SK-N-DZ (cell line): ENCODE results near the gene CILP2.

Experiments used
- DNase-seq: peaks from one replicate; pipeline ENCODE4 v3.0.0-alpha.2; 2015; ENCODE audit warnings: low spot score

The CILP2 gene

GRCh38 chr19:19529783-19530422 is 8.2 kb upstream of the CILP2 start:
- DNase-seq = no peak

DNA sequence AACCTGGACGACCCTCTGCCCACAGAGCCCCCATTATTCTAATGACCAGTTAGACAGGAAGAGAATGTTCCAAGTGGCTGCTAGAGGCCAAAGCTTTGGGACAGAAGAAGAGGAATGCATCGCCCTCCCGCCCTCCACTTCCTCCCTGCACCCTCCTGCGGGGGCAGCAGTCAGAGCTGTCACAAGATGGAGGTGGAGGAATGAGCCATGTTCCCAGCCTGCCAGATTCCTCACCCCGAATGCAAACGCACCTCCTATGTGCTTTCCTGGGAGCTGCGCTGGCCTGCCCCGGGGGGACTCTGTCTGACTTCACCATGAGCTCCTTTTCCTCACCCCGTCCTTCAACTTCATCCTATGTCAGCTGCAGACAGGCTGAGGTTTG is 7.7 kb upstream of the CILP2 start:
- DNase-seq = no peak

- no peak for DNase-seq
Measured at GRCh38 chr19:19530889-19531288, 7.2 kb upstream of the CILP2 start.

GRCh38 chr19:19531951-19532805 is 5.9 kb upstream of the CILP2 start:
- DNase-seq = peak; percentile 59

GRCh38 chr19:19532806-19533701 is 5.0 kb upstream of the CILP2 start:
- DNase-seq = no peak

DNA sequence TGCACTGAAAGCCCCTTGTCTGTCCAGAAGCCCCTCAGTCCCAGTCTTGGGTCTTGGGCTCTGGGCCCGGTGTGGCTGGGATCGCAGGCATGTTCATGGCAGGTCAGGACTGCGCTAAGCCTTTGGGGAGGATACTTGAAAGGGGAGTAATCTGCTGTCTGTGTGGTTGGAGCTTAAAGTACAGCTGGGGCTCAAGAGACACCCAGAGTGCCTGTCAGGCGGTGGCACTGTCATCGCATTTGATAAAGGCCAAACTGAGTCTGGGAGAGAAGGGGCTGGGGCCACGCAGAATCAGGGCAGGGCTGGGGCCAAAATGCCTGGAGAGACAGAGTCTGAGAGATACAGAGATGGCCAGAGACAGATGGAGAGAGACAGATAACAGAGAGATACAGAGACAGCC is 4.2 kb upstream of the CILP2 start:
- no peak for DNase-seq

- no peak for DNase-seq
Measured at GRCh38 chr19:19534556-19535265, 3.4 kb upstream of the CILP2 start.

DNA sequence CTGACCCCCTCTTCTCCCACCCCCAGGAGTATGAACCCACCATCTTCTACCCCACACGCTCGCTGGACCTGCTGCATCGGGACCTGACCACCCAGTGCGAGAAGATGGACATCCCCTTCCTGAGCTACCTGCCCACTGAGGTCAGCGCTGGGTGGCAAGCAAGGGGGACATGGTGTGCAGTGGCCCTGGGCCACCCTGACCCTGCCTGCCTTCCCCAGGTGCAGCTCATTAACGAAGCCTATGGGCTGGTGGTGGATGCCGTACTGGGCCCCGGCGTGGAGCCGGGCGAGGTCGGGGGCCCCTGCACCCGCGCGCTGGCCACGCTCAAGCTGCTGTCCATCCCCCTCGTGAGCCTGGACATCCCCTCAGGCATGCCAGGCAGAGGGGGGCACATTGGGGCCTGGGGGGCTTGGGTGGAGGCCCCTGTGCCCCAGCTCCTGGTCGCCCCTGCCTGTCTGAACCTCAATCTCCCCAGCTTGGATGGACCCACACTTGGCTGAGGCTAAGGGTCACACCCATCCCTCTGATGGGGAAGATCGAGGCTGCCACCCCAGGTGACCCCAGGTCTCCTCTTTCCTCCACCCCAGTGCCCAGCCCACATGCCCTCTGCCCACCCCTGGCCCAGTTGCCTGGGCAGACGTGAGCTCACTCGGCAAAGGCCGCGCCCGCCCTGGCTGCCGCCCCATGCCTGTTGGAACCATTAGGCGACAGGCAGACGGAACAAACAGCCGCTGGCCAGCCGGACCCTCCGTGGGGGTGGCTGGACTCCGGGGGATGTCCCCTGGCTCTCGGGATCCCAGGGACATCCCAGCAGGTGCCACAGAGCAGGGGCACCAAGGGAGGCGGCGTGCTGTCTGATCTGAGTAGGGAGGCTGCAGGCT is 2.5 kb upstream of the CILP2 start:
- no peak for DNase-seq

DNA sequence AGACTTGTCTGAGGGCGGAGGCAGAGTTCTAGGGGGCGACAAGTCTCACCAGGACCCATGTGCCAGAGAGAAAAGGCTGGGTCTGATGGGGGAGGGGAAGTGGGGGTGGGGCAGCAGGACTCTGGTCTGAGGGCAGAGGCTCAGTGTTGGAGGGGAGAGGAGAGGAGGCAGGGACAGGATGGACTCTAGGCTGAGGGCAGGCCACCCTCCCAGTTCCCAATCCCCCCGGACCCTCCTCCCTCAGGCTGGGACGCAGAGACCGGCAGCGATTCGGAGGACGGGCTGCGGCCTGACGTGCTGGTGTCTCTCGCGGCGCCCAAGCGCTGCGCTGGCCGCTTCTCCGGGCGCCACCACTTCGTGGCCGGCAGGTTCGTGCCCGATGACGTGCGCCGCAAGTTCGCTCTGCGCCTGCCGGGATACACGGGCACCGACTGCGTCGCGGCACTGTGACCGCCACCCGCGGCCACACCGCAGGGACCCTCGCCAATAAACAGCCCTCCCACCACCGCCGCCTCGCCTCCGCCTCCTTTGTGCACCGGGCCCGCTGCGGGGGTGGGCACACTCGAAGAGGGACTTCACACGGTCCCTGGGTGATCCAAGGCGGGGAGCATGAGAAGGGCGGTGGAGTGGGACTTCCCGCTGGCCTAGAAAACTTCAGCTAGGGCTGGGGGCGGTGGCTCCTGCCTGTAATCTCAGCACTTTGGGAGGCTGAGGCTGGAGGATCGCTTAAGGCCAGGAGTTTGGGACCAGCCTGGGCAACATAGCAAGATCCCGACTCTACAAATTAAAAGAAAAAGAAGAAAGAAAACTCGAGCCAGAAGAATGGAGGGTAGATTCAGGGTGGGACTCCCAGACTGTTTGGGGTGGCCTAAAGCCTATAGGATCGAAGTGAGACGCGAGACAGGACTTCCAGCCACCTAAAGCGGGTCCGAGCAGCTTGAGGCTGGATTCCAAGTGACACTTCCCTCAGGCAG is 703 bp upstream of the CILP2 start:
- no peak for DNase-seq

GRCh38 chr19:19538785-19539166 is 711 bp downstream of the CILP2 start:
- DNase-seq = no peak

GRCh38 chr19:19539698-19540063 is 1.6 kb downstream of the CILP2 start:
- no peak for DNase-seq

DNA sequence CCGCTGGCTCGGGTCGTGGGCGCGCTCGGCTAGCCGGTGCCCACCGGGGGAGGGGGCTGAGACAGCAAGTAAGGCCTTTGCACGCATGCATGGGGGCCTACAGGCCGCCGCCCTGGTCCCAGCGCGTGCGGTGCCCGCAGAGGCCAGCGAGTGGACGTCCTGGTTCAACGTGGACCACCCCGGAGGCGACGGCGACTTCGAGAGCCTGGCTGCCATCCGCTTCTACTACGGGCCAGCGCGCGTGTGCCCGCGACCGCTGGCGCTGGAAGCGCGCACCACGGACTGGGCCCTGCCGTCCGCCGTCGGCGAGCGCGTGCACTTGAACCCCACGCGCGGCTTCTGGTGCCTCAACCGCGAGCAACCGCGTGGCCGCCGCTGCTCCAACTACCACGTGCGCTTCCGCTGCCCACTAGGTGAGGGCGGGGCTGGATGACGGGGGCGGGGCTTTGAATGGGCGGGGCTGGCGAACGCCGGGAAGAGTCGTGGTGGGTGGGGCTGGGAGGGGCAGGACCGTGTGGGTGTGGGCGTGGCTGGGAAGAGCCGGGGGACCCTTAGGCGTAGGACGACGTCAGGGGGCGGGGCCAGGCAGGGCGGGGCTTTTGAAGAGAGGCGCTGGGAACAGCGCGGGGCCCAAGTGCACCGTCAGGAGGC is 2.1 kb downstream of the CILP2 start:
- peak; percentile 40 for DNase-seq

DNA sequence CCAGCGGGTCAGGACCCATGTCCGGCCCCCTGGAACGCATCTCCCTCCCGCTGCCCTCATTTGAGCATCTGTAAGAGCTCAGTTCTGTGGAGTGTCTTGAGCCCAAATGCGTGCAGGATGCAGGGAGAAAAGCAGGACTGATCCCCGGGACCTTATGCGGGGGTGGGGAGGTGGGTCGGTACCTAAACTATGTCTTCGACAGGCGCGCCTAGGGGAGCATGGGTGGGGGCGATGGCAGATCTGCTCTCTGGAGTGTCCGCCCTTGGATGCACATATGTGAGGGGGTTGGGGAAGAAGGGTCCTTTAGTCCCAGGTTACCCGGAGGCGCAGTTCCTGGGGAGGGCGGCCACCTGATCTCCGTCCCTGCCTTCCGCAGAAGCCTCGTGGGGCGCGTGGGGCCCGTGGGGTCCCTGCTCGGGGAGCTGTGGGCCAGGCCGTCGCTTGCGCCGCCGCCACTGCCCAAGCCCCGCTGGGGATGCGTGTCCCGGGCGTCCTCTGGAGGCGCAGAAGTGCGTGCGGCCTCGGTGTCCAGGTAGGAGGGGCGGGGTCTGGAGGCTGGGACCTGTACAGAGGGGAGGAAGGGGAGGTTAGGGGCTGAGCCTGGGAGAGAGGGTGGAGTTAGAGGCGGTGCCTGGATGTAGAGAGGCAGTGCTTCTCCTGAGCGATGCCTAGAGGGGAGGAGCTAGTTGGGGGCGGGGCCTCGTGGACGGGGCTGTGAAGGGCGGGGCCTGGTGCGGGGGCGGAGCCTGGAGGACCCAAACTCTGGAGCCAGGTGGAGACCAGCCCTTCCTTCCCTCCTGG is 2.9 kb downstream of the CILP2 start:
- peak; percentile 72 for DNase-seq

- no peak for DNase-seq
Measured at GRCh38 chr19:19541616-19542015, 3.6 kb downstream of the CILP2 start.

DNA sequence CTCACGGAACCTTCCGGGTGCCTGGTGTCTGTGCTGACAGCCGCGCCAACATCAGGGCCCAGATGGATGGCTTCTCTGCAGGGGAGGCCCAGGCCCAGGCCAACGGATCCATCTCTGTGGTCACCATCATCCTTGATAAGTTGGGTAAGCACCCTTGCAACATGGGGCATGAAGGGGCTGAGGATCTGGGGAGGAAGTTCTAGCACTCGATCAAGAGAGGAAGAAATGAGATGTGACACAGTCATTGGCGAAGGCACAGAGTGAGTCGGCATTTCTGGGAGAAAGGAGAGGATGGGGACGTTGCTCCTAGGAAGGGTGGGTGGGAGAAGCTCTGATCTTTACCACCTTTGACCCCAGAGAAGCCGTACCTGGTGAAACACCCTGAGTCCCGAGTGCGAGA is 4.4 kb downstream of the CILP2 start:
- DNase-seq = no peak

DNA sequence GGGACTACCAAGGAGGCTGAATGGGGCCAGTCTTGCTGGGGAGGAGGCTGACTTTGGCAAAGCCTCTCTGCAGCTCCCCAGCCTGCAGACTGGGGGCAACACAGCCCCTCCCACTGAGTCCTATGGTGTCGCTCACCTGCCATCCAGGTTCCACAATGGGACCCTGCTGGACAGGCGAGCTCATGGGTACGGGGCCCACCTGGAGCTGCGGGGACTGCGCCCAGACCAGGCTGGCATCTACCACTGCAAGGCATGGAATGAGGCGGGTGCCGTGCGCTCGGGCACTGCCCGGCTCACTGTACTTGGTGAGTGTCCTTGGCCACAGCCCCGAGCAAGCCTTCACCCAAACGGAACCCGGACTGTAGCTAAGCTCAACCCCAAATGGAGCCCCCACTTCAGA is 5.0 kb downstream of the CILP2 start:
- no peak for DNase-seq

GRCh38 chr19:19543640-19544039 is 5.6 kb downstream of the CILP2 start:
- DNase-seq = no peak
